ENCODE results near the gene AQR. TPM values are rescaled to one million over a fixed set of nuclear protein-coding genes. Genes with fewer than 3 reads are reported as not detected.

The AQR gene
- total RNA-seq, 1 donor from 2014 or later, result 32.4 TPM

- ATAC-seq (no peak), DNase-seq (no peak)
- Histone ChIP-seq H3K9me3 (no peaks in the 10 kb centered on the region), H3K4me1 (no peaks in the 10 kb centered on the region), H3K27ac (no peak overlapping the region), H3K36me3 (no peaks in the 10 kb centered on the region), H3K27me3 (ENCODE audit: low read depth) (no peaks in the 10 kb centered on the region), H3K4me3 (no peak overlapping the region)
- intact Hi-C loops (cut with DNase I), result no loop called here
- TF ChIP-seq, protein P1, sequence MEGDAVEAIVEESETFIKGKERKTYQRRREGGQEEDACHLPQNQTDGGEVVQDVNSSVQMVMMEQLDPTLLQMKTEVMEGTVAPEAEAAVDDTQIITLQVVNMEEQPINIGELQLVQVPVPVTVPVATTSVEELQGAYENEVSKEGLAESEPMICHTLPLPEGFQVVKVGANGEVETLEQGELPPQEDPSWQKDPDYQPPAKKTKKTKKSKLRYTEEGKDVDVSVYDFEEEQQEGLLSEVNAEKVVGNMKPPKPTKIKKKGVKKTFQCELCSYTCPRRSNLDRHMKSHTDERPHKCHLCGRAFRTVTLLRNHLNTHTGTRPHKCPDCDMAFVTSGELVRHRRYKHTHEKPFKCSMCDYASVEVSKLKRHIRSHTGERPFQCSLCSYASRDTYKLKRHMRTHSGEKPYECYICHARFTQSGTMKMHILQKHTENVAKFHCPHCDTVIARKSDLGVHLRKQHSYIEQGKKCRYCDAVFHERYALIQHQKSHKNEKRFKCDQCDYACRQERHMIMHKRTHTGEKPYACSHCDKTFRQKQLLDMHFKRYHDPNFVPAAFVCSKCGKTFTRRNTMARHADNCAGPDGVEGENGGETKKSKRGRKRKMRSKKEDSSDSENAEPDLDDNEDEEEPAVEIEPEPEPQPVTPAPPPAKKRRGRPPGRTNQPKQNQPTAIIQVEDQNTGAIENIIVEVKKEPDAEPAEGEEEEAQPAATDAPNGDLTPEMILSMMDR (IDR thresholded peaks at IDR 0.05), result no peak
These were observed 167.2 kb downstream of the AQR start for GRCh38 chr15:34802371-34802770.

Other genes starting within 250 kb of the AQR start
- not detected for gene GJD2, start 214.7 kb downstream of the AQR start, total RNA-seq
- gene ACTC1, start 174.2 kb downstream of the AQR start, total RNA-seq, result 0.62 TPM
- gene ZNF770, start 18.5 kb upstream of the AQR start, total RNA-seq, result 29.7 TPM
- 0.59 TPM for gene NANOGP8, start 115.6 kb upstream of the AQR start, total RNA-seq